HG02642 (cell line): ENCODE data around the gene TIMM10.

Source experiments
- ATAC-seq: cut with Tn5 transposase; IDR thresholded peaks from one replicate; pipeline ENCODE4 v1.9.1; 2021; ENCODE audit warnings: mild to moderate bottlenecking; ENCODE audit not compliant: unreplicated experiment, poor library complexity

The TIMM10 gene

GRCh38 chr11:57508341-57509170, 22.0 kb downstream of the TIMM10 start:
- ATAC-seq, result no peak

- no peak for ATAC-seq
Measured at GRCh38 chr11:57506522-57506921, 24.0 kb downstream of the TIMM10 start.

- ATAC-seq, result no peak
Measured at GRCh38 chr11:57504511-57504910, 26.0 kb downstream of the TIMM10 start.

GRCh38 chr11:57502870-57503269, 27.7 kb downstream of the TIMM10 start:
- no peak for ATAC-seq

- no peak for ATAC-seq
Measured at GRCh38 chr11:57502376-57502775, 28.2 kb downstream of the TIMM10 start.

GRCh38 chr11:57501953-57502352, 28.6 kb downstream of the TIMM10 start:
- no peak for ATAC-seq

- ATAC-seq, result no peak
Measured at GRCh38 chr11:57500926-57501325, 29.6 kb downstream of the TIMM10 start.

GRCh38 chr11:57500515-57500914, 30.0 kb downstream of the TIMM10 start:
- no peak for ATAC-seq

- ATAC-seq, result no peak
Measured at GRCh38 chr11:57499983-57500461, 30.5 kb downstream of the TIMM10 start.

- peak; percentile 100 for ATAC-seq
Measured at GRCh38 chr11:57499413-57499982, 31.1 kb downstream of the TIMM10 start.

- ATAC-seq, result no peak
Measured at GRCh38 chr11:57498540-57498939, 32.0 kb downstream of the TIMM10 start.

- ATAC-seq, result no peak
Measured at GRCh38 chr11:57497303-57498247, 33.0 kb downstream of the TIMM10 start.

- no peak for ATAC-seq
Measured at GRCh38 chr11:57496109-57496820, 34.3 kb downstream of the TIMM10 start.

- ATAC-seq, result peak; percentile 73
Measured at GRCh38 chr11:57493507-57494503, 36.7 kb downstream of the TIMM10 start.

- ATAC-seq, result no peak
Measured at GRCh38 chr11:57491371-57492061, 39.0 kb downstream of the TIMM10 start.

GRCh38 chr11:57490456-57491248, 39.9 kb downstream of the TIMM10 start:
- ATAC-seq, result no peak

GRCh38 chr11:57487920-57488659, 42.5 kb downstream of the TIMM10 start:
- no peak for ATAC-seq
